HG02642 (cell line): ENCODE data around the gene GPR68.
"Not testable (repeated sequence)": the region's sequence is repeated elsewhere in the genome, so short reads cannot be mapped to it uniquely, and the experiment has no call there.

Source experiments
- ATAC-seq: cut with Tn5 transposase; IDR thresholded peaks from one replicate; pipeline ENCODE4 v1.9.1; 2021; ENCODE audit warnings: mild to moderate bottlenecking; ENCODE audit not compliant: unreplicated experiment, poor library complexity

The GPR68 gene

GRCh38 chr14:91232052-91232451 lies 12.5 kb downstream of the GPR68 start:
- ATAC-seq: no peak

GRCh38 chr14:91231446-91231845 lies 13.1 kb downstream of the GPR68 start:
- ATAC-seq: no peak

GRCh38 chr14:91230397-91231035 lies 14.0 kb downstream of the GPR68 start:
- ATAC-seq: no peak

- peak; percentile 69 for ATAC-seq
Observed at GRCh38 chr14:91229743-91230200, 14.7 kb downstream of the GPR68 start.

GRCh38 chr14:91229005-91229382 lies 15.5 kb downstream of the GPR68 start:
- no peak for ATAC-seq

GRCh38 chr14:91228112-91229004 lies 16.1 kb downstream of the GPR68 start:
- ATAC-seq: peak; percentile 89

- no peak for ATAC-seq
Observed at GRCh38 chr14:91227183-91227628, 17.3 kb downstream of the GPR68 start.

GRCh38 chr14:91226360-91226759 lies 18.1 kb downstream of the GPR68 start:
- not testable (repeated sequence) for ATAC-seq

GRCh38 chr14:91225025-91225424 lies 19.5 kb downstream of the GPR68 start:
- ATAC-seq: no peak

- ATAC-seq: no peak
Observed at GRCh38 chr14:91223028-91223783, 21.3 kb downstream of the GPR68 start.

GRCh38 chr14:91221270-91221669 lies 23.2 kb downstream of the GPR68 start:
- ATAC-seq: no peak

GRCh38 chr14:91220581-91221000 lies 23.9 kb downstream of the GPR68 start:
- no peak for ATAC-seq

- ATAC-seq: no peak
Observed at GRCh38 chr14:91219517-91220389, 24.8 kb downstream of the GPR68 start.

- no peak for ATAC-seq
Observed at GRCh38 chr14:91218014-91218413, 26.5 kb downstream of the GPR68 start.

GRCh38 chr14:91216731-91217226 lies 27.7 kb downstream of the GPR68 start:
- no peak for ATAC-seq

- no peak for ATAC-seq
Observed at GRCh38 chr14:91215381-91215780, 29.1 kb downstream of the GPR68 start.

GRCh38 chr14:91214306-91214705 lies 30.2 kb downstream of the GPR68 start:
- ATAC-seq: no peak

GRCh38 chr14:91211017-91211416 lies 33.5 kb downstream of the GPR68 start:
- no peak for ATAC-seq

- no peak for ATAC-seq
Observed at GRCh38 chr14:91207008-91207407, 37.5 kb downstream of the GPR68 start.

- no peak for ATAC-seq
Observed at GRCh38 chr14:91205459-91205858, 39.0 kb downstream of the GPR68 start.
